Panc1 (cell line): ENCODE results near the gene MYOT. TPM values are rescaled to one million over a fixed set of nuclear protein-coding genes. Genes with fewer than 3 reads are reported as not detected.
A peak's percentile ranks its signal among the peaks of the same experiment; 100 is the strongest.

Experiments
- ATAC-seq: fragments of 200-7000 bp; cut with Tn5 transposase; 2 replicates; pipeline ENCODE4 v1.9.1; 2020; ENCODE audit warnings: mild to moderate bottlenecking, moderate library complexity
- BruUV-seq: library from RNA; stranded (reverse); fragments of 400-500 nt; replicated peaks from 2 replicates; lab custom pipeline; 2021; lab: Mats Ljungman, UMichigan
- CTCF ChIA-PET: fragments of 300-600 bp; sonication (Branson Sonifier 250); formaldehyde crosslinking; loops from one replicate; lab custom pipeline; 2022; ENCODE audit warnings: antibody characterized with exemption; lab: Charles Lee
- POLR2A ChIA-PET: fragments of 300-600 bp; sonication (Branson Sonifier 250); formaldehyde crosslinking; loops from one replicate; lab custom pipeline; 2022; ENCODE audit warnings: antibody characterized with exemption; lab: Charles Lee
- DNase-seq: peaks from one replicate; pipeline ENCODE4 v3.0.0-alpha.2; 2010; ENCODE audit warnings: low read depth, low spot score
- H3K27ac ChIP-seq: 2 replicates; pipeline ENCODE4 v1.5.1; 2011; ENCODE audit warnings: mild to moderate bottlenecking, low read length, inconsistent platforms
- H3K27me3 ChIP-seq: fragments of 200-500 bp; sonication (Bioruptor generic); 2 replicates; pipeline ENCODE4 v1.6.0; 2014; ENCODE audit warnings: low read length, inconsistent platforms; ENCODE audit not compliant: control insufficient read depth, insufficient read depth
- H3K36me3 ChIP-seq: fragments of 200-500 bp; sonication (Bioruptor generic); 2 replicates; pipeline ENCODE4 v1.5.1; 2014; ENCODE audit warnings: inconsistent platforms, mild to moderate bottlenecking, low read length, moderate library complexity; ENCODE audit not compliant: control insufficient read depth, insufficient read depth
- H3K4me1 ChIP-seq: 2 replicates; pipeline ENCODE4 v1.5.1; 2011; ENCODE audit warnings: inconsistent platforms, mild to moderate bottlenecking, low read length, moderate library complexity; ENCODE audit not compliant: control insufficient read depth, insufficient read depth
- H3K4me3 ChIP-seq, 2 experiments: 2 replicates each; pipeline ENCODE4 v1.5.1; 2011 to 2012; ENCODE audit warnings: low read depth in 2 of 2, low read length in 2 of 2, mild to moderate bottlenecking in 2 of 2, inconsistent platforms in 1 of 2, moderate library complexity in 1 of 2
- H3K9me3 ChIP-seq: fragments of 200-500 bp; sonication (Bioruptor generic); 2 replicates; pipeline ENCODE4 v1.5.1; 2014; ENCODE audit warnings: low read depth, mild to moderate bottlenecking, inconsistent platforms, low read length, moderate library complexity; ENCODE audit not compliant: control insufficient read depth, insufficient read depth
- POLR2AphosphoS5 ChIP-seq: IDR thresholded peaks from 2 replicates; pipeline ENCODE4 v1.6.1; 2012; ENCODE audit warnings: mild to moderate bottlenecking, low read depth, low read length, moderate library complexity
- SIN3A ChIP-seq: IDR thresholded peaks from 2 replicates; pipeline ENCODE4 v1.6.1; 2012; ENCODE audit warnings: low read depth, mild to moderate bottlenecking, low read length, moderate library complexity, borderline replicate concordance; ENCODE audit not compliant: insufficient read depth
- TCF7L2 ChIP-seq: IDR thresholded peaks from 2 replicates; pipeline ENCODE4 v1.6.1; 2011; ENCODE audit warnings: mild to moderate bottlenecking, low read depth, low read length, inconsistent platforms
- in situ Hi-C: cut with HindIII; loops from 2 replicates; pipeline ENCODE4 v1.10.0; 2016; ENCODE audit warnings: low sequenced_read_pairs, low pct_unique_long_range_greater_than_20kb
- intact Hi-C: fragments of 100-400 bp; cut with micrococcal nuclease; formaldehyde crosslinking; loops from one replicate; pipeline ENCODE4 v1.10.0; 2022; ENCODE audit not compliant: unreplicated experiment
- total RNA-seq: library from RNA; stranded (reverse); gene quantifications from one replicate; pipeline ENCODE4 v1.2.1, GENCODE V29; 2021; ENCODE audit not compliant: unreplicated experiment
- TF ChIP-seq, protein P1 (sequence below), 2 experiments: IDR thresholded peaks; 2 replicates each; pipeline ENCODE4 v1.6.1; 2011 to 2012; ENCODE audit warnings: low read depth in 2 of 2, control low read depth in 1 of 2, low read length in 1 of 2, mild to moderate bottlenecking in 1 of 2, moderate library complexity in 1 of 2; ENCODE audit not compliant: insufficient read depth in 1 of 2
- TF ChIP-seq, protein P2 (sequence below): fragments of 450-650 bp; IDR thresholded peaks from 2 replicates; pipeline ENCODE4 v1.5.1; 2017; ENCODE audit warnings: mild to moderate bottlenecking

Gene MYOT
- total RNA-seq, 1 experiment from 2014 or later: not detected

DNA sequence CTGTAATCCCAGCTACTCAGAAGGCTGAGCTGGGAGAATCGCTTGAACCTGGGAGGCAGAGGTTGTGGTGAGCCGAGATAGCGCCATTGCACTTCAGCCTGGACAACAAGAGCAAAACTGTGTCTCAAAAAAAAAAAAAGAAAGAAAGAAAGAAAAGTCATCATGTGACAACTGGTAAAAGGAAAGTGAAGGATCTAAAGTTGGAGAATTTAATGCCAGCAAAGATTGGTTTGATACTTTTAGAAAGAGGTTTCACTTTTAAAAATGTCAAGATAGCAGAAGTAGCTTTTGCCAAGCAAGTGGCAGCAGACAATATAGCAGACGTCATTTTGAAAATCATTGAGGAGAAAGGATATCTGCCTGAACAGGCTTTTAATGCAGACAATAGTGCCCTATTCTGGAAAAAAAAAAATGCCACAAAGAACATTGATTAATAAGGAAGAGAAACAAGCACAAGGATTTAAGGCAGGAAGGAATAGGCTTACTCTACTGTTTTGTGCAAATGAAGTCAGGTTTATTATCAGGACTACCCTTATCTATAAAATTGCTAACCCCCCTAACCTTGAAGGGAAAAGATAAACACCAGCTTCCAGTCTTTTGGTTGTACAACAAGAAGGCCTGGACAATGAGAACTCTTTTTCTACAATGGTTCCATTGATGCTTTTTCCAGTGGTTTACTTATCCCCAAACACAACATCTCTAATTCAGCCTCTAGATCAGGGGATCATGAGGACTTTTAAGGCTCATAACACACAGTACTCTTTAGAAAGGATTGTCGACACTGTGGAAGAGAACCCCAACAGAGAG, 33.6 kb downstream of the MYOT start:
- ChIA-PET POLR2A (interaction anchor here (0.7 kb wide), 2 partner anchors 35 to 58 kb away, joined by 4 to 6 read pairs; no protein-coding TSS in a partner anchor), CTCF (interaction anchor here (0.7 kb wide), 1 partner anchor 521 kb away, joined by 3 read pairs; no protein-coding TSS in a partner anchor)
- in situ Hi-C loops (no loop called here), intact Hi-C loops (no loop called here)
- H3K4me3 ChIP-seq: peak overlapping the region in 1 of 2 experiments; percentile 8; a peak in 1 of 4 replicates
- H3K4me1 ChIP-seq: peaks cover 4% of the 10 kb centered on the region; the same call in 1 of the 2 replicates
- DNase-seq (no peak), ATAC-seq (no peak)
- no peaks in the 10 kb centered on the region for H3K36me3 ChIP-seq
- TF ChIP-seq TCF7L2: no peak
- no peak for TF ChIP-seq POLR2AphosphoS5
- TF ChIP-seq, protein P1, sequence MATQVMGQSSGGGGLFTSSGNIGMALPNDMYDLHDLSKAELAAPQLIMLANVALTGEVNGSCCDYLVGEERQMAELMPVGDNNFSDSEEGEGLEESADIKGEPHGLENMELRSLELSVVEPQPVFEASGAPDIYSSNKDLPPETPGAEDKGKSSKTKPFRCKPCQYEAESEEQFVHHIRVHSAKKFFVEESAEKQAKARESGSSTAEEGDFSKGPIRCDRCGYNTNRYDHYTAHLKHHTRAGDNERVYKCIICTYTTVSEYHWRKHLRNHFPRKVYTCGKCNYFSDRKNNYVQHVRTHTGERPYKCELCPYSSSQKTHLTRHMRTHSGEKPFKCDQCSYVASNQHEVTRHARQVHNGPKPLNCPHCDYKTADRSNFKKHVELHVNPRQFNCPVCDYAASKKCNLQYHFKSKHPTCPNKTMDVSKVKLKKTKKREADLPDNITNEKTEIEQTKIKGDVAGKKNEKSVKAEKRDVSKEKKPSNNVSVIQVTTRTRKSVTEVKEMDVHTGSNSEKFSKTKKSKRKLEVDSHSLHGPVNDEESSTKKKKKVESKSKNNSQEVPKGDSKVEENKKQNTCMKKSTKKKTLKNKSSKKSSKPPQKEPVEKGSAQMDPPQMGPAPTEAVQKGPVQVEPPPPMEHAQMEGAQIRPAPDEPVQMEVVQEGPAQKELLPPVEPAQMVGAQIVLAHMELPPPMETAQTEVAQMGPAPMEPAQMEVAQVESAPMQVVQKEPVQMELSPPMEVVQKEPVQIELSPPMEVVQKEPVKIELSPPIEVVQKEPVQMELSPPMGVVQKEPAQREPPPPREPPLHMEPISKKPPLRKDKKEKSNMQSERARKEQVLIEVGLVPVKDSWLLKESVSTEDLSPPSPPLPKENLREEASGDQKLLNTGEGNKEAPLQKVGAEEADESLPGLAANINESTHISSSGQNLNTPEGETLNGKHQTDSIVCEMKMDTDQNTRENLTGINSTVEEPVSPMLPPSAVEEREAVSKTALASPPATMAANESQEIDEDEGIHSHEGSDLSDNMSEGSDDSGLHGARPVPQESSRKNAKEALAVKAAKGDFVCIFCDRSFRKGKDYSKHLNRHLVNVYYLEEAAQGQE (IDR thresholded peaks at IDR 0.05; ENCODE audit: insufficient read depth in 1 of 2, low read depth in 2 of 2, low read length in 1 of 2): no peak
- no peak for TF ChIP-seq SIN3A
- TF ChIP-seq, protein P2, sequence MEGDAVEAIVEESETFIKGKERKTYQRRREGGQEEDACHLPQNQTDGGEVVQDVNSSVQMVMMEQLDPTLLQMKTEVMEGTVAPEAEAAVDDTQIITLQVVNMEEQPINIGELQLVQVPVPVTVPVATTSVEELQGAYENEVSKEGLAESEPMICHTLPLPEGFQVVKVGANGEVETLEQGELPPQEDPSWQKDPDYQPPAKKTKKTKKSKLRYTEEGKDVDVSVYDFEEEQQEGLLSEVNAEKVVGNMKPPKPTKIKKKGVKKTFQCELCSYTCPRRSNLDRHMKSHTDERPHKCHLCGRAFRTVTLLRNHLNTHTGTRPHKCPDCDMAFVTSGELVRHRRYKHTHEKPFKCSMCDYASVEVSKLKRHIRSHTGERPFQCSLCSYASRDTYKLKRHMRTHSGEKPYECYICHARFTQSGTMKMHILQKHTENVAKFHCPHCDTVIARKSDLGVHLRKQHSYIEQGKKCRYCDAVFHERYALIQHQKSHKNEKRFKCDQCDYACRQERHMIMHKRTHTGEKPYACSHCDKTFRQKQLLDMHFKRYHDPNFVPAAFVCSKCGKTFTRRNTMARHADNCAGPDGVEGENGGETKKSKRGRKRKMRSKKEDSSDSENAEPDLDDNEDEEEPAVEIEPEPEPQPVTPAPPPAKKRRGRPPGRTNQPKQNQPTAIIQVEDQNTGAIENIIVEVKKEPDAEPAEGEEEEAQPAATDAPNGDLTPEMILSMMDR: no peak
- no peak overlapping the region for H3K27ac ChIP-seq
- no peaks in the 10 kb centered on the region for H3K9me3 ChIP-seq
- no TSS peak for BruUV-seq
- H3K27me3 ChIP-seq: no peaks in the 10 kb centered on the region

DNA sequence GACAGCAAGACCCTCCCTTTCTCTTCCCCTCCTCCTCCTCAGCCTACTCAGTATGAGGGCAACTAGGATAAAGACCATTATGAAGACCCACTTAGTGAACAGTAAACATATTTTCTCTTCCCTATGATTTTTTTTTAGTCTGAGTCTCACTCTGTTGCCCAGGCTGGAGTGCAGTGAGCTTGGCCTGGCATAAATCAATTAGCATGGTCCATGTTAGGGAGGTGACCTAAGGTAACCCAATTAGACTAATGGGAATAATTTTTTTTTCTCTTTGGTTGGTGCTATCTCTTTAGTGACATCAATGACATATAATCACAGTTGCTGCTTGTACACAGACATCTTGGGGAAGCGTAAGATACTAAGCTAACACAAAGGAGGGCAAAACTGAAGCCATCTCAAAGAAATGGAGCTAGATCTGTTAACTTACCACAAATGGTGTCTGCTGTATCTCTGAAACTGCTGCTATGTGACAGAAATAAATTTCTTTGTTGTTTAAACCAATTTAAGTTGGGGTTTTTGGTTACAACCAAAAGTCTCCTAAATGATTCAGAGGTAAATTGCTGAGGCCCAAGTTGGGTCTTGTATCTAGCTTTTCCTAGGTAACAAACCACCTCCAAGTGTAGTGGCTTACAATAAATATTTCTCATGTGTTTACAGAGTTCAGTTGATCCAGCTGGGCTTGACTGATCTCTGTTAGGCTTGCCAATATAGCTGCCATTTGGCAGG, 34.9 kb downstream of the MYOT start:
- CTCF ChIA-PET: no interaction called here
- Histone ChIP-seq H3K27ac (no peak overlapping the region), H3K36me3 (no peaks in the 10 kb centered on the region), H3K27me3 (no peaks in the 10 kb centered on the region), H3K4me3 (no peak overlapping the region), H3K4me1 (peaks cover 4% of the 10 kb centered on the region; the same call in 1 of the 2 replicates), H3K9me3 (no peaks in the 10 kb centered on the region)
- no TSS peak for BruUV-seq
- TF ChIP-seq POLR2AphosphoS5 (no peak), SIN3A (no peak), TCF7L2 (no peak)
- TF ChIP-seq, protein P2: no peak
- TF ChIP-seq, protein P1 (IDR thresholded peaks at IDR 0.05; ENCODE audit: insufficient read depth in 1 of 2, low read depth in 2 of 2, low read length in 1 of 2): no peak
- in situ Hi-C loops: no loop called here
- intact Hi-C loops: no loop called here
- POLR2A ChIA-PET: no interaction called here
- no peak for DNase-seq
- ATAC-seq: no peak
